ENCODE data around the gene ZAR1.
A peak's percentile ranks its signal among the peaks of the same experiment; 100 is the strongest.

Gene ZAR1

DNA sequence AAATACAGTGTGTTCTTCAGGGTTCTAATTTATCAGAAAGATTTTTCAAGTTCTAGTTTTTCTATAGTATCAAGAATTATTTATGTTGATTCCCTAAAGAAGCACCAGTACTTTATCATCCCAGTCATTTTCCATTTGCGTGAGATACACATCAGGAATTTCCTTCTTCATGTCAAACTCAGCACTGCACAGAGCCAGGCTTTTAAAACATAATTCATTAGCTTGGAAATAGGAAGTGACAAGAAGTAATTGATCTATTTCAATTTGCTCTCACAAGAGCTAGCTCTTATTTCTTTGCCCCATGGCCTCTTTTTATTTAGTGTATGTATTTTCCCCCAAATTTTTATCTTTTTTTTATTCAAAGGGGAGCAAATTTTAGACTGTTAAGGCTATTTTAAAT, 19.9 kb upstream of the ZAR1 start:
- Histone ChIP-seq H3K27me3 (ENCODE audit: control insufficient read depth, insufficient read depth, low read length) (no peaks in the 10 kb centered on the region), H3K4me3 (ENCODE audit: low read length) (no peak overlapping the region), H3K9me3 (replicated peaks; ENCODE audit: low read length) (no peaks in the 10 kb centered on the region), H3K4me1 (ENCODE audit: control insufficient read depth, insufficient read depth, low read length) (peaks cover 12% of the 10 kb centered on the region), H3K4me2 (ENCODE audit: low read length) (no peak overlapping the region), H3K9ac (ENCODE audit: low read depth, low read length) (no peak overlapping the region), H3K36me3 (ENCODE audit: insufficient read depth, low read length) (no peaks in the 10 kb centered on the region)

DNA sequence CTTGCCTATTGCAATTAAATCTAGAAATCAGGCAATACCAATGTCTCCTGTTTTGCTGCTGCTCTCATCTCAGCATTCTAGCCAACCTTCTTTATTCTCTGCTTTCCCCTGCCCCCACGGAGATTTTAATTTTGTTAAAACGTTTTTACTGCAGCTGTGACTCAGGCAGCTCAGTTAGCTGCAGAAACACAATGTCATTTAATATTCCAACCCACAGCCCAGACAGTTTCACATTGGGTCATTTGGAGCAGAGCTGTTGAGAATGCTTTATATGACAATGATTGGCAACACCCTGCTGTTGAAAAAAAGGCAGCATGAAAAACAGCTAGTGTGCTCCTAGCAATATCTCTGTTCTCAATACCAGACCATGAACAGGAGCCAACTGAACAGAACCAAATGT, 19.5 kb upstream of the ZAR1 start:
- Histone ChIP-seq H3K9ac (ENCODE audit: low read depth, low read length) (no peak overlapping the region), H3K27me3 (ENCODE audit: control insufficient read depth, insufficient read depth, low read length) (no peaks in the 10 kb centered on the region), H3K9me3 (replicated peaks; ENCODE audit: low read length) (no peaks in the 10 kb centered on the region), H3K4me2 (ENCODE audit: low read length) (no peak overlapping the region), H3K36me3 (ENCODE audit: insufficient read depth, low read length) (no peaks in the 10 kb centered on the region), H3K4me3 (ENCODE audit: low read length) (no peak overlapping the region), H3K4me1 (ENCODE audit: control insufficient read depth, insufficient read depth, low read length) (peaks cover 12% of the 10 kb centered on the region)

DNA sequence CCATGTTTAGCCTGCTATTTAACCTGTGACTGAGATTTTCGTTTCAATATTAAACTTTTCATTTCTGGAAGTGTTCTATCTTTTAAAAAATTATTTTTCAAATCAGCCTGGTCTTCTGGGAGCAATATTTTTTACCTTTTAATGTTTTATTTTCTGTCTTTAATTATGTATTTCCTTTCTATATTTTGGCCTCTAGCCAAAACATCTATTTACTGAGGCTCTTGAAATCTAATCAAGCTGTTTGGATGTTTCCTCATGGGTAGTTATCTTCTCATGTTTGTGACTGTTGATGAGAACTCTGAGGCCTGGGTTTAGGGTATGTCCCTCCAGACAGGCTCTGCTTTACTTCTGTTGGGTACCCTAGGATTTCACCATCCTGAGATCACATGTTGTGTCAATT, 17.3 kb upstream of the ZAR1 start:
- no peaks in the 10 kb centered on the region for H3K36me3 ChIP-seq (ENCODE audit: insufficient read depth, low read length)
- H3K27me3 ChIP-seq (ENCODE audit: control insufficient read depth, insufficient read depth, low read length) = no peaks in the 10 kb centered on the region
- peaks cover 8% of the 10 kb centered on the region for H3K4me1 ChIP-seq (ENCODE audit: control insufficient read depth, insufficient read depth, low read length)
- no peaks in the 10 kb centered on the region for H3K9me3 ChIP-seq (replicated peaks; ENCODE audit: low read length)
- H3K4me2 ChIP-seq (ENCODE audit: low read length) = no peak overlapping the region
- H3K4me3 ChIP-seq (ENCODE audit: low read length) = no peak overlapping the region
- no peak overlapping the region for H3K9ac ChIP-seq (ENCODE audit: low read depth, low read length)

DNA sequence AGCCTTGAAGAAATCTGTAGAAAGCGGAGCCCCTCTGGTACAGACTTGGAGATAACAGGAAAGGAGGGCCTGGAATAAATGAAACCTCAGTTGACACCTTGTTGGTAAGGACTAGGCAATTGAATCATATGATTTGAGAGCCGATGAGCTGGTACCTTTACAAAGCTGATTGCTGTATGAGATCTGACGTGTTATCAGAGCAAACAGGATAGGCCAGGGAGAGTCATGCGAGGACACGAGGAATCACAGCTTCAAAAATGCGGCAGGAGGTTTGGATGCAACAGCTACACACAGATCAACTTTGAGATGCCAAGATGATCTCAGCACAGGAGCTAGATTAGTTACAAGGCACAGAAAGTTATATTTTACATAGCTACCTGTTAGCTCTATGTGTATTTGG, 14.3 kb upstream of the ZAR1 start:
- Histone ChIP-seq H3K27me3 (ENCODE audit: control insufficient read depth, insufficient read depth, low read length) (peaks cover 4% of the 10 kb centered on the region), H3K9ac (ENCODE audit: low read depth, low read length) (no peak overlapping the region), H3K4me2 (ENCODE audit: low read length) (no peak overlapping the region), H3K9me3 (replicated peaks; ENCODE audit: low read length) (no peaks in the 10 kb centered on the region), H3K36me3 (ENCODE audit: insufficient read depth, low read length) (no peaks in the 10 kb centered on the region), H3K4me3 (ENCODE audit: low read length) (no peak overlapping the region), H3K4me1 (ENCODE audit: control insufficient read depth, insufficient read depth, low read length) (peaks cover under 1% of the 10 kb centered on the region)

DNA sequence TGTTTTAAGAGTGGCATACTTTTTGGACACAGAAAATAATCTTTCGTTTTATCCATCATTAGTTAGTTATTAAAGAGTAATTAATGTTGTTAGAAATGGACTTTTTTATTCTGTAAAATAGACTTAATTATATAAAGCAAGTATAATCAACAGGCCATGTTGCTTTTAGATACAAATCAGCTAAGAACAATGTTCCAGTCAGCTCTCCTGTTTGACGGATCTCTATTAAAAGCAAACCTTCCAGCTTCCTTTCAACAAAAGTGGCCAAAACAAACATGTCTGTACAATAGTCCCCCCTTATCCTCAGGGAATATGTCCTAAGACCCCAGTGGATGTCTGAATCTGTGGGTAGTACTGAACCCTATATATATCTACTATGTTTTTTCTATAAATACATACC, 11.8 kb upstream of the ZAR1 start:
- no peak overlapping the region for H3K4me2 ChIP-seq (ENCODE audit: low read length)
- H3K27me3 ChIP-seq (ENCODE audit: control insufficient read depth, insufficient read depth, low read length) = peaks cover 28% of the 10 kb centered on the region
- H3K4me3 ChIP-seq (ENCODE audit: low read length) = no peak overlapping the region

DNA sequence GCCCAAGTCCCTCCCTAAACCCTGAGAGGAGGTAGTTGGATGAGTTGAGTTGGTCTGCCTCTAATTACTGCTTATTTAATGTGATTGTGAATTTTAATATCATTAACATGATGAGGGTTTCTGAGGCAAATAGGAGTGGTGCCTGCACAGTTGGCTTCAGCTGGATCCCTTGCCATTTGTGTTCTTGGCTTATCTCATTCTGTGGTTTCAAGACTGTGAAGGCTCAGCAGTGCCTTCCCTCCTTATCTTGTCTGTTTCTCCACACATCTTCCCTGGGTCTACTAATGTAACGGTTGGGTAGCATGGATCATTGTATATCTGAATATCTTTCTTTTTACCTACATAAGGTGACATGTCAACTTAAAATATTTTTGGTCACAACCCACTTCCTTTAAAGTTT, 8.5 kb upstream of the ZAR1 start:
- H3K4me1 ChIP-seq (ENCODE audit: control insufficient read depth, insufficient read depth, low read length) = peaks cover 4% of the 10 kb centered on the region
- H3K9me3 ChIP-seq (replicated peaks; ENCODE audit: low read length) = peaks cover 3% of the 10 kb centered on the region
- H3K36me3 ChIP-seq (ENCODE audit: insufficient read depth, low read length) = no peaks in the 10 kb centered on the region
- H3K9ac ChIP-seq (ENCODE audit: low read depth, low read length) = no peak overlapping the region
- peaks cover 58% of the 10 kb centered on the region for H3K27me3 ChIP-seq (ENCODE audit: control insufficient read depth, insufficient read depth, low read length)
- H3K4me3 ChIP-seq (ENCODE audit: low read length) = no peak overlapping the region
- no peak overlapping the region for H3K4me2 ChIP-seq (ENCODE audit: low read length)

More for the DNA sequence above, 11.8 kb upstream of the ZAR1 start:
- H3K9me3 ChIP-seq (replicated peaks; ENCODE audit: low read length) = no peaks in the 10 kb centered on the region
- H3K9ac ChIP-seq (ENCODE audit: low read depth, low read length) = no peak overlapping the region
- no peaks in the 10 kb centered on the region for H3K36me3 ChIP-seq (ENCODE audit: insufficient read depth, low read length)
- H3K4me1 ChIP-seq (ENCODE audit: control insufficient read depth, insufficient read depth, low read length) = peaks cover under 1% of the 10 kb centered on the region

DNA sequence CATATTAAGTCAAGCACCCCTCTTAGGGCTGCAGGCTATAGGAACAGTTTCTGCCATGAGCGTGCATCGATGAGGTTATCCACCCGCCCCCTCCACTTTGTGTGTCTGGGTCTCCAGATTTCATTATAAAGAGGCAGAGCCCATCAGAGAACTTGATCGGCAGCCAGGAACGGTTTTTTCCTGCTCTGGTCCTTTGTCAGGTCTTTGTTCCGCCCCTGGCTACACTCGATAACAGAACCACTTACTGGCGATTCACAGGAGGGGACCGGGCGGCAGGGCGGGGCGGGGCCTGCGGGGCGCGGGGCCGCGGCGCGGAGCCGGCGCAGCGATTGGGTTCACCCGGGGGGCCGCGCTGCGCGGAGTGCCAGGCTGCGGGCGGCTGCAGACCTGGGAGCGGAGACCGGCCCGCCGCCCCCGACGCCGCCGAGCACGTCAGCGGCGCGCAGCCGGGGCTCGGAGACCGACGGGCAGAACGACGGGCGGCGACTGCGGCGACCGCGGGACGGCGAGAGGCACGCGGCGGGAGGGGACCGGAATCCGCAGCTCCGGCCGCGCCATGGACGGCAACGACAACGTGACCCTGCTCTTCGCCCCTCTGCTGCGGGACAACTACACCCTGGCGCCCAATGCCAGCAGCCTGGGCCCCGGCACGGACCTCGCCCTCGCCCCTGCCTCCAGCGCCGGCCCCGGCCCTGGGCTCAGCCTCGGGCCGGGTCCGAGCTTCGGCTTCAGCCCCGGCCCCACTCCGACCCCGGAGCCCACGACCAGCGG, 6.9 kb upstream of the ZAR1 start, which contains the start of gene SLC10A4:
Gene SLC10A4, plus strand, starts transcription at position 338 of the 771 bp plus-strand sequence. Its CDS starts 219 bp downstream, at position 557.
- H3K9ac ChIP-seq (ENCODE audit: low read depth, low read length) = no peak within 1 kb of the TSS
- no peaks in the 10 kb centered on the region for H3K36me3 ChIP-seq (ENCODE audit: insufficient read depth, low read length)
- H3K27me3 ChIP-seq (ENCODE audit: control insufficient read depth, insufficient read depth, low read length) = peaks cover 70% of the 10 kb centered on the region

DNA sequence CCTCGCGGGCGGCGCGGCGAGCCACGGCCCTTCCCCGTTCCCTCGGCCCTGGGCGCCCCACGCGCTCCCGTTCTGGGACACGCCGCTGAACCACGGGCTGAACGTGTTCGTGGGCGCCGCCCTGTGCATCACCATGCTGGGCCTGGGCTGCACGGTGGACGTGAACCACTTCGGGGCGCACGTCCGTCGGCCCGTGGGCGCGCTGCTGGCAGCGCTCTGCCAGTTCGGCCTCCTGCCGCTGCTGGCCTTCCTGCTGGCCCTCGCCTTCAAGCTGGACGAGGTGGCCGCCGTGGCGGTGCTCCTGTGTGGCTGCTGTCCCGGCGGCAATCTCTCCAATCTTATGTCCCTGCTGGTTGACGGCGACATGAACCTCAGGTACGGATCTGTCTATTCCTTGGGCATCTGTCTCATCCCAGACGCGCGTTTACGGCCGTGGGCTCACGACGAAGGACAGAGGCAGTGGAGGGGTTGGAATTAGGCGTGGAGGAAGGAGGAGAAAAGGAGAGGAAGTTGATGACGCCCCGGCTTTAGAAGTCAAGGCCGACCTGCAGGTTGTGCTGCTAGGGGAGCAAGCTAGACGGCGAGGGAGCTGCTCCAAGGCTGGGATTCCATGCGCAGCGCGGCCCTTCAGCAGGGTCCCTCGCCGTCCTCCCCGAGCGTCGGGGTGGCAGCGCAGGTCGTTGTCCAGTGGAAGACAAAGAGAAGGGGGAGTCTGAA, 6.1 kb upstream of the ZAR1 start:
- Histone ChIP-seq H3K4me2 (ENCODE audit: low read length) (peak overlapping the region; percentile 59), H3K9ac (ENCODE audit: low read depth, low read length) (no peak overlapping the region), H3K4me3 (ENCODE audit: low read length) (peak overlapping the region; percentile 57), H3K27me3 (ENCODE audit: control insufficient read depth, insufficient read depth, low read length) (peaks cover 78% of the 10 kb centered on the region), H3K4me1 (ENCODE audit: control insufficient read depth, insufficient read depth, low read length) (peaks cover 4% of the 10 kb centered on the region), H3K36me3 (ENCODE audit: insufficient read depth, low read length) (no peaks in the 10 kb centered on the region), H3K9me3 (replicated peaks; ENCODE audit: low read length) (peaks cover 3% of the 10 kb centered on the region)

More for the DNA sequence above, 6.9 kb upstream of the ZAR1 start, which contains the start of gene SLC10A4:
- H3K4me1 ChIP-seq (ENCODE audit: control insufficient read depth, insufficient read depth, low read length) = peaks cover 4% of the 10 kb centered on the region
- H3K4me3 ChIP-seq (ENCODE audit: low read length) = peak within 1 kb of the TSS; percentile 57
- H3K9me3 ChIP-seq (replicated peaks; ENCODE audit: low read length) = peaks cover 3% of the 10 kb centered on the region
- H3K4me2 ChIP-seq (ENCODE audit: low read length) = peak within 1 kb of the TSS; percentile 59

DNA sequence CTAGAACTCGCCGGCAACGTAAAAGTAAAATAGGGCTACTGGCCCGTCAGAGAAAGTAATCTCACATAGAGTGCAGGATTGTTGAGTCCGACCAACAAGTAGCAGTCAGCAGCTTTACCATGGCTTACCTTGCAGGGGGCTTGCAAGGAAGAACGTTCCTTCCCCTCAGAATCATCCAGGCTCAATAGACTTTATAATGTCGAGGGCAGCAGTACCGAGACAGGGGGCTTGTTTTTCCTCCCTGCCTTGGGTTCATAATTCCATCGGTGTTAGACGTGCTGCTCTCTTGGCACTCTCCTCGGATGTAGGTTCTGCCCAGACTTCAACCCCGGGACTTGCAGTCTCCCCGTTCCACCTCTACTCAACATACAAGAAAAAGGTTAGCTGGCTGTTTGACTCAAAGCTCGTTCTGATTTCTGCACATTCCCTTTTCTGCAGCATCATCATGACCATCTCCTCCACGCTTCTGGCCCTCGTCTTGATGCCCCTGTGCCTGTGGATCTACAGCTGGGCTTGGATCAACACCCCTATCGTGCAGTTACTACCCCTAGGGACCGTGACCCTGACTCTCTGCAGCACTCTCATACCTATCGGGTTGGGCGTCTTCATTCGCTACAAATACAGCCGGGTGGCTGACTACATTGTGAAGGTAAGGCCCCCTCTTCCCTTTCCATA, 5.4 kb upstream of the ZAR1 start:
- H3K9me3 ChIP-seq (replicated peaks; ENCODE audit: low read length) = peaks cover 3% of the 10 kb centered on the region
- H3K9ac ChIP-seq (ENCODE audit: low read depth, low read length) = no peak overlapping the region

DNA sequence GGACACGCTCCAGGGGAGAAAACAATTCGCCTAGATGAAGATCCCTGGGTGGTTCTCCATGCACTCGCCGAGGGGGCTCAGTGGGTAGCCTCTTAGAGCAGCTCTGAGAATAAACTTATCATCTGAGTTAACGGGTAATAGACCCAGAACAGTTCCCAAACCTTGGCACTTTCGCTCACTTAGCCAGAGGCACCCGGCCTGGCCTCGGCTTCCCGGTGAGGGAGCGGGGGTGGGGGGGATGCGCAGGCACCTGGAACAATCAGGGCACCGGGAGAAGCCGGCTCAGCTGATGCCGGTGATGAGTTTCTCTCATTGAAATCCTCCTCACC, 405 bp upstream of the ZAR1 start:
- peaks cover 73% of the 10 kb centered on the region for H3K27me3 ChIP-seq (ENCODE audit: control insufficient read depth, insufficient read depth, low read length)
- no peaks in the 10 kb centered on the region for H3K36me3 ChIP-seq (ENCODE audit: insufficient read depth, low read length)
- H3K4me3 ChIP-seq (ENCODE audit: low read length) = peak overlapping the region; percentile 48
- no peaks in the 10 kb centered on the region for H3K4me1 ChIP-seq (ENCODE audit: control insufficient read depth, insufficient read depth, low read length)
- H3K9ac ChIP-seq (ENCODE audit: low read depth, low read length) = no peak overlapping the region
- H3K9me3 ChIP-seq (replicated peaks; ENCODE audit: low read length) = no peaks in the 10 kb centered on the region
- peak overlapping the region; percentile 69 for H3K4me2 ChIP-seq (ENCODE audit: low read length)

More for the DNA sequence above, 5.4 kb upstream of the ZAR1 start:
- Histone ChIP-seq H3K4me1 (ENCODE audit: control insufficient read depth, insufficient read depth, low read length) (peaks cover 4% of the 10 kb centered on the region), H3K4me3 (ENCODE audit: low read length) (no peak overlapping the region), H3K27me3 (ENCODE audit: control insufficient read depth, insufficient read depth, low read length) (peaks cover 85% of the 10 kb centered on the region), H3K4me2 (ENCODE audit: low read length) (no peak overlapping the region), H3K36me3 (ENCODE audit: insufficient read depth, low read length) (no peaks in the 10 kb centered on the region)

DNA sequence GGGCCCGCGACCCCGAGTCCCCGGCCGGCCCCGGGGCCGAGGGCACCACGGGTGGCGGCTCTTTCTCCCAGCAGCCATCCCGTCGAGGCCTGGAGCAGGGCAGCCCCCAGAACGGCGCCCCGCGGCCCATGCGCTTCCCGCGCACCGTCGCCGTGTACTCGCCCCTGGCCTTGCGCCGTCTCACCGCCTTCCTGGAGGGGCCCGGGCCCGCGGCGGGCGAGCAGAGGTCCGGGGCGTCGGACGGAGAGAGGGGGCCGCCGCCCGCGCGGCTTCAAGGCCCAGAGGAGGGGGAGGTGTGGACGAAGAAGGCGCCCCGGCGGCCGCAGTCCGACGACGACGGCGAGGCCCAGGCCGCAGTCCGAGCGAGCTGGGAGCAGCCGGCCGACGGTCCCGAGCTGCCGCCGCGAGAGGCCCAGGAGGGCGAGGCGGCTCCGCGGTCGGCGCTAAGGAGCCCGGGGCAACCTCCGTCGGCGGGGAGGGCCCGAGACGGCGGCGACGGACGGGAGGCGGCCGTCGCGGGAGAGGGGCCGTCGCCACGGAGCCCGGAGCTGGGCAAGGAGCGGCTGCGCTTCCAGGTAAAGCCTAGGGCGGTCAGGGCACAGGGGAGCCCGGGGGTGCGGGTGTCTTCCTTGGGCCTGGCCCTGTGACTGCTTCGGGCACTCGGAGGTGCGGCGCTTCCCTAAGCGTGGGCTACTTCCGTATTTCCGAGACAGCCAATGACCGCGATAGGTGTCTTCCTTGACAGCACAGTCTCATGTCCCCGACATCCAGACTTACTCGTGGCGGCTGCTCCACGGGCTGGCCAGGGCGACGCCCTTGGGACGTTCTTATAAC, 845 bp downstream of the ZAR1 start:
- no peak overlapping the region for H3K4me3 ChIP-seq (ENCODE audit: low read length)

More for the DNA sequence above, 845 bp downstream of the ZAR1 start:
- H3K9ac ChIP-seq (ENCODE audit: low read depth, low read length) = no peak overlapping the region
- H3K4me1 ChIP-seq (ENCODE audit: control insufficient read depth, insufficient read depth, low read length) = no peaks in the 10 kb centered on the region
- peak overlapping the region; percentile 69 for H3K4me2 ChIP-seq (ENCODE audit: low read length)
- peaks cover 60% of the 10 kb centered on the region for H3K27me3 ChIP-seq (ENCODE audit: control insufficient read depth, insufficient read depth, low read length)
- H3K9me3 ChIP-seq (replicated peaks; ENCODE audit: low read length) = no peaks in the 10 kb centered on the region
- peaks cover 2% of the 10 kb centered on the region for H3K36me3 ChIP-seq (ENCODE audit: insufficient read depth, low read length)
